ENCODE results near the gene PEX11A.

GRCh38 chr15:89735773-89736172 lies 45.2 kb upstream of the PEX11A start:
- TF ChIP-seq, protein P1, sequence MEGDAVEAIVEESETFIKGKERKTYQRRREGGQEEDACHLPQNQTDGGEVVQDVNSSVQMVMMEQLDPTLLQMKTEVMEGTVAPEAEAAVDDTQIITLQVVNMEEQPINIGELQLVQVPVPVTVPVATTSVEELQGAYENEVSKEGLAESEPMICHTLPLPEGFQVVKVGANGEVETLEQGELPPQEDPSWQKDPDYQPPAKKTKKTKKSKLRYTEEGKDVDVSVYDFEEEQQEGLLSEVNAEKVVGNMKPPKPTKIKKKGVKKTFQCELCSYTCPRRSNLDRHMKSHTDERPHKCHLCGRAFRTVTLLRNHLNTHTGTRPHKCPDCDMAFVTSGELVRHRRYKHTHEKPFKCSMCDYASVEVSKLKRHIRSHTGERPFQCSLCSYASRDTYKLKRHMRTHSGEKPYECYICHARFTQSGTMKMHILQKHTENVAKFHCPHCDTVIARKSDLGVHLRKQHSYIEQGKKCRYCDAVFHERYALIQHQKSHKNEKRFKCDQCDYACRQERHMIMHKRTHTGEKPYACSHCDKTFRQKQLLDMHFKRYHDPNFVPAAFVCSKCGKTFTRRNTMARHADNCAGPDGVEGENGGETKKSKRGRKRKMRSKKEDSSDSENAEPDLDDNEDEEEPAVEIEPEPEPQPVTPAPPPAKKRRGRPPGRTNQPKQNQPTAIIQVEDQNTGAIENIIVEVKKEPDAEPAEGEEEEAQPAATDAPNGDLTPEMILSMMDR (IDR thresholded peaks at IDR 0.05), result no peak
- no peak for TF ChIP-seq POLR2A (IDR thresholded peaks at IDR 0.05)
